NCI-H748 treated with DMSO at 0.1 percent for 48 hours (cell line): ENCODE results near the gene RASA4.
"Not testable (repeated sequence)": the region's sequence is repeated elsewhere in the genome, so short reads cannot be mapped to it uniquely, and the experiment has no call there.

Experiments used
- DNase-seq: peaks from one replicate; lab custom pipeline; 2025; lab: John Stamatoyannopoulos, UW

Gene RASA4

GRCh38 chr7:102604431-102605145, 12.0 kb downstream of the RASA4 start:
- DNase-seq: not testable (repeated sequence)

GRCh38 chr7:102602317-102602716, 14.2 kb downstream of the RASA4 start:
- not testable (repeated sequence) for DNase-seq

DNA sequence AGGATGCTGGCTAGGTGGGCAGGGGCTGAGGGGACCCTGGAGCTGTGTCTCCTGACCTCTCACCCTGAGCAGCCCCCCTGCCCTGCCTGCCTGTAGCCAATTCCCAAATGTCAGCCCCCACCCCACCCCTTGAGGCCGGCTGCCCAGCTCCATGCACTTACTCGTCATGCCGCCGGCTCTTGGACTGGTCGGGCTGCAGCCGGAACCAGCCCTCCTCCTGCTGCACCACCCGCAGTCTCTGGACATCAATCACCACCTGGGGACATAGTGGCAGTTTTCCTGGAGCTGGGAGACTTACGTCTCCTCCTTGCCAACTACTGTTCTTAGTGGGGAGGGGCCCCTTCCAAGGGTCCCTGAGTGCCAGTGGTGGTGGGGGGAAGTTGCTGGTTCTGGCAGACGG, 16.9 kb downstream of the RASA4 start:
- not testable (repeated sequence) for DNase-seq

- DNase-seq: not testable (repeated sequence)
Observed at GRCh38 chr7:102596036-102596435, 20.5 kb downstream of the RASA4 start.

DNA sequence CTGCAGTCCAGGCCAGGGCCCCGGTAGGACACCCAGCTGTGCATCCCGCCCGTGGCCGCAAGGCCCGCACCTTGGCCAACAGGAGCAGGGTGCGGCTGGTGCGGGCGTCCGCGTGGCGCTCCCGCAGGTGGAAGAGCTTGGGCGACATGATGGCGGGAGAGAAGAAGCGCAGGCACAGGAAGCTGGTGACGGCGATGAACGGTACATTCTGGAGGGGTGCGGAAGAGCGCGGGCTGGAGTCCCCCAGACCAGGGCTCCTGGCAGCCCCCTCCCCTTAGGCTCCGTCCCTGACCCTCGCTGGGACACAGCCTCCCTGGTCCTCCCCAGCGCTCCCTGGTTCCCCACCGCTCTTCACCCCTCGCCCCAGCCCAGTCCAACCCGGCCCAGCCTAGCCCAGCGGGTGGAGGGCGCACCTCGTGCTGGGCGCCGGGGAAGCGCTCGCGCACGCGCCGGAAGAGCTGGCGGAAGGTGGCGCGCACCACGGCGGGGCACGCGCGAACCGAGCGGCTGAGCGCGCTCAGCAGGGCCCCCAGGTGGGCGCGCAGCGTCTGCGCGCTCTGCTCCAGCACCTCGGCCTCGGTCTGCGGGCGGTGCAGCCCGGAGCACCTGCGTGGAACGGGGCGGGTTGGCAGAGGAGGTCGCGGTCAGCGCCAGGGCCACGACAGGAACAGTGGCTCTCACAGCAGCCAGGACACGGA, 22.8 kb downstream of the RASA4 start:
- DNase-seq: not testable (repeated sequence)

DNA sequence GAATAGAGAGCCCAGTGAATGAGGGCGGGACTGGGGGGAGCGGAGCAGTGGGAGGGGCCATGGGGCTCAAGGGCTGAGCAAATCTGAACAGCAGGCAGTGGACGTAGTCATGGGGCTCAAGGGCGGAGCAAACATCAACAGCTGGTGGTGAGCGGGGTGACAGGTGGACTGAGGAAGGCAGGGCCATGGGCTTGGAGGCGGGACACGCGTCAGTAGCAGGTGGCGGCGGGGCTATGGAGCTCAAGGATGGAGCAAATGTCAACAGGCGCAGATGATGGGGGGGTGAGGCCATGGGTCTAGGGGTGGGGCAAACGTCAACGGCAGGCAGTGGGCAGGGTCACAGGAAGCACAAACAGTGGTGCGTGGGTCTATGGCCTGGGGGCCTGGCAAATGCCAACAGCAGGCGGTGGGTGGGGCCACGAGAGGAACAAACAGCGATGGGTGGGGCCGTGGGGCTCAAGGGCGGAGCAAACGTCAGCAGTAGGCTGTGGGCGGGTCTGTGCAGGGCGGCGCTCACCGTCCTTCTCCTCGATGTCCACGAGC, 24.0 kb downstream of the RASA4 start:
- DNase-seq: not testable (repeated sequence)

- not testable (repeated sequence) for DNase-seq
Observed at GRCh38 chr7:102589857-102590256, 26.7 kb downstream of the RASA4 start.

- DNase-seq: not testable (repeated sequence)
Observed at GRCh38 chr7:102583495-102583894, 33.1 kb downstream of the RASA4 start.

DNA sequence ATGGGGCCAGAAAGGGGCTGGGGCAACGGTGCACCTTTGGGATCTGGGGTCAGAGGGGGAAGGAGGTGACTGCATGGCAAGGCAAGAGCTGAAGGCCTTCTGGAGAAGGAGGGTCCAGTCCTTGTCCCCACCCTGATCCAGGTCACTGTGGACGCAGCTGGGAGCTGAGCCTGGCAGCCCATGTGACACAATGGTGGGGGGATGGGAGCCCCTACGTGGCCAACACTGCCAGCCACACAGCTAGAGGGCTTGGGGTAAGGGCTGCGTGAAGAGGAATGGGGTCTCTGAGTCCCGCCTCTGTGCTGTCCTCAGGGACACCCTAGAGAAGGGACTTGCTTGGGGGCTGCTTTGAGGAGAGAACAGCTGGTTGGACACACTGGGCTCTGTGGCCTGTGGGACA, 34.8 kb downstream of the RASA4 start:
- DNase-seq: not testable (repeated sequence)

DNA sequence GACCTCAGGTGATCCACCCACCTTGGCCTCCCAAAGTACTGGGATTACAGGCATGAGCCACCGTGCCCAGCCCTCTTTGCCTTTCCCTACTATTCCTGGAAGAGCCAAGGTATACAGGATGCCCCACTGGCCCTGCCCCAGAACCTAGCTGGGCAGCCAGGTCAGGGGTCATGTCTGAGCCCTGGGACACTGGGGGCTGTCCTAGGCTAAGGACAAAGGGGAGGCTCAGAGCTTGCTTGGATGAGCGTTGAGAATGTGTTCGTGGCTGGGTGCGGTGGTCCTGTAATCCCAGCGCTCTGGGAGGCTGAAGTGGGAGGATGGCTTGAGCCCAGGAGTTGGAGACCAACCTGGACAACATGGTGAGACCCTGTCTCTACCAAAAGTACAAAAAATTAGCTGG, 38.1 kb downstream of the RASA4 start:
- DNase-seq: not testable (repeated sequence)

GRCh38 chr7:102577315-102578240, 39.0 kb downstream of the RASA4 start:
- DNase-seq: not testable (repeated sequence)

- DNase-seq: not testable (repeated sequence)
Observed at GRCh38 chr7:102576363-102576762, 40.2 kb downstream of the RASA4 start.

- not testable (repeated sequence) for DNase-seq
Observed at GRCh38 chr7:102574607-102575006, 41.9 kb downstream of the RASA4 start.

DNA sequence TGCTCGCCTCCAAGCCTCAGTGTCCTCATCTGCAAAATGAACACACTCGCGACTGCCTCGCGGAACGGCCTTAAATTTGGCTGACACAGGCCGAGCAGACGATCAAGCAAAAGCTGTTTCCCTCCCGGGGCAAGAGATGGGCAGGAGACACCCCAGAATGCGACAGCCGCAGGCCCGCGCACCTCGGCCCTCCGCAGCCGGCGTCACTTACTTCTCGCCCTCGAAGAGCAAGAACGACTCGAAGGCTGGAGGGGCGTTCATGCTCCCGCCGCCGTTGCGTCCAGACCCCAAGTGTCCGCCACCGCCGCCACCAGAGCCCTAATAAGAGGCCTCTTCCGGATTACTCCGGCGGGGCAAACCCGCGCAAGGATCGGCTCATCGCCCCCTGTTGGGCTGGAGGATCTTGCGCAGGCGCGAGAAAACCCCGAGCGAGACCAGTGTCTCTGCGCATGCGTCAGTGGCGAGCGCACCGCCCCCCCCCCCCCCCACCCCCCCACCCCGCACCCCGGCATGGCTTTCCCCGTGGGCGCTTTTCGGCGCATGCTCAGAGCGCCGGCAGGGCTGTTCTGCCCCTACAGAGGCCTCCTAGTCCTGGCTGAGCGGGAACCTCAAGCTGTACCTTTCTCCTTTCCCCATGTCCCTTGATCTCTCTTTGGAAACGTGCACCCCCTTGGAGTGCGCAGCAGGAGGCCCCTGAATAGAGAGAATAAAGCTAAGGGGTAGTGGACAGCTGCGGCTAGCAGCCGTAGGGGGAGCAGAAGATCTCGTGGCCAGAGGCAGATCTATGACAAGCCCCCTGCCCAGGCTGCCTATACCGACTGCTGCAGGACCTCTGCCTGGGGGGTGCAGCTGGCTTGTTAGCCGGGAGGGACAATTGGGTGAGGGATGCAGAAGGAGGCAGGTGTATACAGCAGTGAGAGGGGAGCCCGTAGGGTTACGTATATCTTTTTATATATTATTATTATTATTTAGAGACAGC, 44.0 kb downstream of the RASA4 start, which contains the start of gene POLR2J3:
TSS of gene POLR2J3 (minus strand) at position 323 of the 979 bp plus-strand sequence. CDS start at position 261, 62 bp downstream.
- not testable (repeated sequence) for DNase-seq

- not testable (repeated sequence) for DNase-seq
Observed at GRCh38 chr7:102568620-102569019, 47.9 kb downstream of the RASA4 start.

GRCh38 chr7:102550808-102551422, 65.6 kb downstream of the RASA4 start, which contains the start of gene SPDYE2:
Gene SPDYE2, plus strand, starts transcription at chr7:102551226. Its CDS starts 2,030 bp downstream, at chr7:102553256.
- DNase-seq: not testable (repeated sequence)

DNA sequence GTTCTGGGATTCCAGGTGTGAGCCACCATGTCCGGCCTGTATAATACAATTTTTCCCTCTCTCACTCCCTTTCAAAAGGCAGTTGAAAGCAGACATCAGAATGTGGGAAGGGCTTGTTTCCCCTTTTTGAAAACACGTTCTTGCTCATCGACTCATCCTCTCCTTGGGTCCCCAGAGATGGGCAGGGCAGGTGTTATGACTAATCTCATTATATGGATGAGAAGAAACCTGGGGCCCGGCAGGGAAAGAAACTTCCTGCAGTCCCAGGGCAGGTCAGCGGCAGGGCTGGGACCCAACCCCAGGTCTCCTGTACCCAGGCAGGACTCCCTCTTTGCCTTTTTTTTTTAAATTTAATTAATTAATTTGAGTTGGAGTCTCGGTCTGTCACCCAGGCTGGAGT, 70.2 kb downstream of the RASA4 start:
- not testable (repeated sequence) for DNase-seq

- DNase-seq: not testable (repeated sequence)
Observed at GRCh38 chr7:102545288-102545687, 71.3 kb downstream of the RASA4 start.

- DNase-seq: not testable (repeated sequence)
Observed at GRCh38 chr7:102544372-102544771, 72.2 kb downstream of the RASA4 start.

GRCh38 chr7:102543596-102543995, 73.0 kb downstream of the RASA4 start, which contains the start of gene UPK3BL2:
Gene UPK3BL2, minus strand, starts transcription at chr7:102543696. Its CDS starts 60 bp downstream, at chr7:102543636.
- not testable (repeated sequence) for DNase-seq
